ENCODE data around the gene EEIG2.

EEIG2 gene

DNA sequence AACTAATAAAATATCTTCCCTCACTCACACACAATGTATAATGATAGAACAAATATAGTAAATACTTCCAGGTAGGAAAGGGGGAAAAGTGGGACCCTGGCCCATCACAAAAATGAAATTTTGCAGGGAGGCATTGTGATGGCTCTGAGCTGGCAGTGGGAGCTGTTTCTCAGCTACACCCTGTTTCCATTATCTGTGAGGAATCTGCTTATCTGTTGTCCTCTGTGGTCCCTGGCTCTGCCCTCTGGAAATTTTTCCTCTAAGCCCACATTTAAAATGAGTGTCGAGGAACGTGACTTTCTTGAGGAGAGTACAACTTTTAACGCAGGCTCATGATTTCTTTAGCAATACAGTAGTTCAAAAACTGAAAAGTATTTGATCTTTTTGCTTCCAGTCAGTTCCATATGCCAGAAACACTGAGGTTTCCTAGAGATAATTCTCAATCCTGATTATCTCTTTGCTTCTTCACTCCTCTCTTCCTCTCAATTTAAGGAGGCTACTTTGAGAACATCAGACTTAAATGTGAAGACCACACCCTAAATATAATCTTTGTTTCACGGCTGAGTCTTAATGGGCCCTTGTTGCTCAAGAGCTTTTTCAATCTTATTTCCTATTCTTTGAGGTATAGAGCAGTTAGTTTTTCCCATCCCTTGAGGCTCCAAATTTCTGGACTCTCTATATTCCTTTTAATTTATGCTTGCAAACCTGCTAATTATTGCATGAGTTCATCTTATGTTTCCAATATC lies 5.0 kb upstream of the EEIG2 start:
- TF ChIP-seq POLR2A (IDR thresholded peaks at IDR 0.05; ENCODE audit: low read depth, low read length): no peak
- no peak for TF ChIP-seq TAF1 (IDR thresholded peaks at IDR 0.05; ENCODE audit: borderline replicate concordance, low read depth, low read length)
- TF ChIP-seq POLR2AphosphoS5 (IDR thresholded peaks at IDR 0.05; ENCODE audit: low read depth, low read length): no peak

DNA sequence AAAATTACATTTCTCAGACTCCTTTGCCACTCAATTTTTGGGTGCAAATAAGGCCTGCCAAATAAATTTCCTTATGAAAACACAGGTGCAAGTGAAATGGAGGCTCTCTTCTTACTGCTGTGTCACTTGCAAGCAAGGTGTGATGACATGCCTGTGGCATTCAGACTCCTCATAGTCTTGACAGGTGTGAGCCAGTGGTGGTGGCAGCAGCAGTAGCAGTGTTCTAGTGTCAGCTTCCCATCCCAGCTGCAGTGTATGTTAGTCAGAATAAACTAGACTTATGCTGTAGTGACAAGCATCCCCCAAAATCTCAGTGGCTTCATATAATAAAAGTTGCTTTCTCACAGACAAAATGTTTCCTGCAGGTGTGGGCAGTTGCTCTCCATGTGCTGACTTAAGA lies 3.8 kb upstream of the EEIG2 start:
- no peak for DNase-seq (ENCODE audit: insufficient read length)
- TF ChIP-seq POLR2A (IDR thresholded peaks at IDR 0.05; ENCODE audit: low read depth, low read length) (no peak), POLR2AphosphoS5 (IDR thresholded peaks at IDR 0.05; ENCODE audit: low read depth, low read length) (no peak), TAF1 (IDR thresholded peaks at IDR 0.05; ENCODE audit: borderline replicate concordance, low read depth, low read length) (no peak)
- FAIRE-seq: peak; percentile 33

More for the DNA sequence above, 5.0 kb upstream of the EEIG2 start:
- DNase-seq (ENCODE audit: insufficient read length) (no peak), FAIRE-seq (no peak)

DNA sequence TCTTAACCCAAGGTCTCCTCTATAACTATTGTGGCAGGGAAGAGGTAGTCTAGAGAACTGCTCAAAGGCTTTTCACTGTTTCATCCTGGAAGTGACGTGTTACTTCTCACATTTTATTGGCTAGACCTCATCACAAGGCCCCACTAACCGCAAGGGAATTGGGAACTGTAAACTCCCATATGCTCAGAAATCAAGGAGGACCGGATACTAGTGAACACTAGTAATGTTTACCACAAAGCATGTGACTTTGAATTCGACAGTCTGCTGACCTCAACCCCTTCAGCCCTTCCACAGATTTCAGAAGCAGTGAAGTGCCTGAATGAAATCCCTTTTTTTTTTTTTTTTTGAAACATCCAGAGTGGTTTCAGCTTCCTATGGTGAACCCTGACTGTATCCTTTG lies 3.4 kb upstream of the EEIG2 start:
- no peak for TF ChIP-seq POLR2AphosphoS5 (IDR thresholded peaks at IDR 0.05; ENCODE audit: low read depth, low read length)
- no peak for TF ChIP-seq POLR2A (IDR thresholded peaks at IDR 0.05; ENCODE audit: low read depth, low read length)
- TF ChIP-seq TAF1 (IDR thresholded peaks at IDR 0.05; ENCODE audit: borderline replicate concordance, low read depth, low read length): no peak
- DNase-seq (ENCODE audit: insufficient read length) (no peak), FAIRE-seq (no peak)

DNA sequence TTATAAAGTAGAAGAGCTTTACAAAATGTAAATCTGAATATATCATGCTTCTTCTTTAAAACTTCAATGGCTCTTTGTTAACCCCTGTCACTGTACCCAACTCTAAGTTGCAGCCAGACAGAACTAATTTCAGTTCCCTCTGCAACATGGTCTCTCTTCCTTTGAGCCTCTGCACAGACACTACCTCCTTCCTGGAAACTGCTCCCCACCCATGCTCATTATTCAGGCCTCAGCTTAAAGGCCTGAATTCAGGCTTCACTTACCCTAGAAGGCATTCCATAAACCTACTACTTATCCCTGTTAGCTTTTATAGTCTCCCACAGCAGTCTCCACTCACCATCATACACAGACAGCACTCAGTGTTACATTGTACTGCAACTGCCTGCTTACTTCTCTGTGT lies 2.6 kb upstream of the EEIG2 start:
- TF ChIP-seq POLR2A (IDR thresholded peaks at IDR 0.05; ENCODE audit: low read depth, low read length): no peak
- TF ChIP-seq TAF1 (IDR thresholded peaks at IDR 0.05; ENCODE audit: borderline replicate concordance, low read depth, low read length): no peak
- TF ChIP-seq POLR2AphosphoS5 (IDR thresholded peaks at IDR 0.05; ENCODE audit: low read depth, low read length): no peak
- FAIRE-seq (peak; percentile 81), DNase-seq (ENCODE audit: insufficient read length) (no peak)

DNA sequence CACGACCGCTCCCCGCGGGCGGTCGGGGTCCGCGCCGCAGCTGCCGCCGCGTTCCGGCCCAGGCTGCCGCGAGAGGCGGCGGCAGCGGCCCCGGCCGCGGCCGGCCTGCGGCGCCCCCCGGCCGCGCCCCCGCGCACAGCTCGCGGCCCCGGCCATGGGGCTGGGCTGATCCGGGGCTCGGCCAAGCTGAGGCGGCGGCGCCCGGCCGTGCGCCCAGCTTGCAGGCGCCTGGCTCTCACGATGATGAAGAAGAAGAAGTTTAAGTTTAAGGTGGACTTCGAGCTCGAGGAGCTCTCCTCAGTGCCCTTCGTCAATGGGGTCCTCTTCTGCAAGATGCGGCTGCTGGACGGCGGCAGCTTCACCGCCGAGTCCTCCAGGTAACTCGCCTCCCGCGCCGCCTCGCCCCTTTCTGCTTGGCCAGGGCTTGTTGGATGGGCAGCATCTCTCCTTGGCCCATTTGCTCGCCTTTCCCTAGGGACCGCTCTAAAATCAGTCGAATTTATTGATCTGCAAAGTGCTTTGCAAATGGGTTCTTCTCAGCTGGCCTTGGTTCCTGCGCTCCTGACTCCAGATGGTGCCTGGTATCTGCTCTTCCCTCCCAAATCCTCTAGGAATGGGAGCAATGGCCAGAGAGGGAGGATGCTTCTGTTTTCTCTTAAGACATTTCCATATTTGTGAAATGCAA lies 431 bp downstream of the EEIG2 start:
- TF ChIP-seq POLR2A (IDR thresholded peaks at IDR 0.05; ENCODE audit: low read depth, low read length): no peak
- no peak for TF ChIP-seq TAF1 (IDR thresholded peaks at IDR 0.05; ENCODE audit: borderline replicate concordance, low read depth, low read length)
- no peak for TF ChIP-seq POLR2AphosphoS5 (IDR thresholded peaks at IDR 0.05; ENCODE audit: low read depth, low read length)
- no peak for FAIRE-seq
- DNase-seq (ENCODE audit: insufficient read length): no peak

DNA sequence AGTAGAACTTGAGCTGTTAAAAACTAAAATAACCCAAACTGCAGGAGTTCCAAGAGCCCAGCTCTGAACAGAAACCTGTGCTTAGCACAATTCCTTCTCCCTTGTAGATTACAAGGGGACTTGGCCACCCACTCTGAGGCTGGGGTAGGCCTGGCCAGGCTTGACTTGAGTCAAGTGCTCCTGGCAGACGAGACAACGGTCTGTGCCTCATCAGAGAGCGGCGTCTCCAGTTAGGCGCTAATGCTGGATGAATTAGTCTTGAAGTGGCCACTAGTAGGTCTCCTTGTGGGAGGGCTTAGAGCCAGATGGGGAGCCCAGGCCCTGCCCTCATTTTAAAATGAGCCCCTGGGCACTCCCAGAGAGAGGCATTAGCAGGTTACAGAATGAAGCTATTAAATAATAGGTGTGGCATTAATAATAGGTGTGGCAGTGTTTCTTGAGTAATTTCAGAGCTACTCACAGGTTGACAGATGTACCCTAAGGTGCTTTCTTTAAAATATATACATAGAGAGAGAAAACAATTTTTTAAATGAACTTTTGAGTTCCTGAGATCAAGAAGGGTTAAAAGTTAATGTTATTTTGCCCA lies 1.1 kb downstream of the EEIG2 start:
- FAIRE-seq: peak; percentile 78
- TF ChIP-seq POLR2A (IDR thresholded peaks at IDR 0.05; ENCODE audit: low read depth, low read length) (peak; percentile 22; the same call in 1 of the 2 replicates), POLR2AphosphoS5 (IDR thresholded peaks at IDR 0.05; ENCODE audit: low read depth, low read length) (no peak), TAF1 (IDR thresholded peaks at IDR 0.05; ENCODE audit: borderline replicate concordance, low read depth, low read length) (no peak)

DNA sequence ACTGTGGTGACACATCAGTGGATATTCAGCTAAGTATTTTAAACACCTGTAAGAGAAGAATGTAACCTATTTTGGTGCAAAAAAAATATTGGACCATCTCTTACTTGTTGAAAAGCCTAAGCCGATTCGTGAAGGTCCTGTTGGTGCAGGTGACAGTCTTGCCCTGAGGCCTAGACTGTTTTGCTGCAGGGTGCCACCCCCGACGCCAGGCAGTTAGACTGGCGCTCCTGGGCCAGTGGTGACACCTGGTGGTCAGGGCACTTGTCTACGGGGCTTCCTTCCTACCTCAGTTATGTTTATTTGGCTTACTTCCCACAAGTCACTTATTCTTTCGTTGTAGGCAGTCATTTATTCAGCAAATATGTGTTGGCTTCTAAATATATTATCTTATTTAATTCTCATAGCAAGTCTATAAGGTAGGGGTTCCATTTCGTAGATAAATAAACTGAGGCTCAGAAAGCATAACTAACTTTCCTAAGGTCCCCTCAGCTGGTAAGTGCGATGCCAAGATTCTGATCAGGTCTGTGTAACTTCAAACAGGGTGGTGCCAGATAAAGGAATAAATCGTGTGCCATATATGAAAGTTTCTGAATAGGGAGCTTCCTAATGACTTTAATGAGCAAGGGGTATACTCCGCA lies 1.9 kb downstream of the EEIG2 start:
- FAIRE-seq (peak; percentile 92), DNase-seq (ENCODE audit: insufficient read length) (peak; percentile 38)
- no peak for TF ChIP-seq POLR2A (IDR thresholded peaks at IDR 0.05; ENCODE audit: low read depth, low read length)
- no peak for TF ChIP-seq POLR2AphosphoS5 (IDR thresholded peaks at IDR 0.05; ENCODE audit: low read depth, low read length)
- TF ChIP-seq TAF1 (IDR thresholded peaks at IDR 0.05; ENCODE audit: borderline replicate concordance, low read depth, low read length): no peak

More for the DNA sequence above, 1.1 kb downstream of the EEIG2 start:
- peak; percentile 30 for DNase-seq (ENCODE audit: insufficient read length)

DNA sequence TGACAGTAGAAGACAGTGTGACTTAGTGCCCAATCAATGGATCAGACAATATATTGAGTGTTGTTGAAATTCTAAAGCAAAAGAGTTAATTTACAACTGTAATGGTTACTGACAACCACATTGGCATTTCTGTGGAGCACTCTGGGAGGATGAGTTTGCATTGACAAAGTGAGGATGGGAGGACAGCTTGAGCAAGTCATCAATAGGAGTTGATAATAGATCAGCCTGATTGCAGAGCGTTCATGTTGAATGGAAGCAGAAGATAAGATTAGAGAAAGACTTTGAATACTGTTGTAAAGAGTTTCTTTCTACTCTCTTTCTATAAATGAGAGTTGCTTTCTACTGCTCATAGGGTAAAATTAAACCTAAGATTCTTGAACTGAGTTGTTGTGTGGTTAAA lies 3.9 kb downstream of the EEIG2 start:
- FAIRE-seq: no peak
- no peak for TF ChIP-seq TAF1 (IDR thresholded peaks at IDR 0.05; ENCODE audit: borderline replicate concordance, low read depth, low read length)
- TF ChIP-seq POLR2AphosphoS5 (IDR thresholded peaks at IDR 0.05; ENCODE audit: low read depth, low read length): no peak
- no peak for TF ChIP-seq POLR2A (IDR thresholded peaks at IDR 0.05; ENCODE audit: low read depth, low read length)
- no peak for DNase-seq (ENCODE audit: insufficient read length)

DNA sequence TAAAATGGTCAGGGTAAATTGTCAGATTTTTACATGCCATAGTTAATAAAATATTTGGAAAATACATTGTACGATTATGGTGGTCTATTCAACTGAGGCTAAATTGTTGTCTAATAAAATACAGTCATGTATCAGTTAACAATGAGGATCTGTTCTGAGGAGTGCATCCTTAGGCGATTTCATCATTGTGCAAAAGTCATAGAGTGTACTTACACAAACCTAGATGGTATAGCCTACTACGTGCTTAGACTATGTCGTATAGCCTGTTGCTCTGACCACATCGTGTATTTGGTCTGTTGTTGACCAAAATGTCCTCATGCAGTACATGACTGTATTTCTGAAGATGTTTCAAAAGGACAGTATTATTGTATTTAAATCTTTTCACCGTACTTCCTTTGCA lies 5.2 kb downstream of the EEIG2 start:
- DNase-seq (ENCODE audit: insufficient read length): no peak
- FAIRE-seq: no peak
- TF ChIP-seq POLR2AphosphoS5 (IDR thresholded peaks at IDR 0.05; ENCODE audit: low read depth, low read length) (no peak), POLR2A (IDR thresholded peaks at IDR 0.05; ENCODE audit: low read depth, low read length) (no peak), TAF1 (IDR thresholded peaks at IDR 0.05; ENCODE audit: borderline replicate concordance, low read depth, low read length) (no peak)

DNA sequence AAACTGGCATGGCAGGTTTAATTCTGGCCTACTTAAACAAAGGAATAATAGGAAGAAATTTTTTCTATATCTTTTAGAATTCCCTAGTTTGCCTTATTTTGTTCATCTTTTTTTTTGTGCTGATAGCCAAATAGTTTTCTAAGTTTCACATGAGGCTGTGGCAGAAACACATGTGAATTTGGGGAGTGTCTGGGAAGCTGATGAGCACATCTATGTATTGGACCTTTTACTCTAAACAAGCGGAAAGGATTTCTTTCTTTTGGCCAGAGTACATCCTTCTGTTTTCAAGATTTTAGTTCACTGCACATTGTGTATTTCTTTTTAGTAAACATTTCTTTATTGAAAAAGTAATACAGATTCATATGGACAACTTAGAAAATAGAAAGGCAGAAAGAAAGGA lies 5.6 kb downstream of the EEIG2 start:
- TF ChIP-seq TAF1 (IDR thresholded peaks at IDR 0.05; ENCODE audit: borderline replicate concordance, low read depth, low read length): no peak
- no peak for TF ChIP-seq POLR2AphosphoS5 (IDR thresholded peaks at IDR 0.05; ENCODE audit: low read depth, low read length)
- no peak for TF ChIP-seq POLR2A (IDR thresholded peaks at IDR 0.05; ENCODE audit: low read depth, low read length)
- FAIRE-seq (no peak), DNase-seq (ENCODE audit: insufficient read length) (no peak)

DNA sequence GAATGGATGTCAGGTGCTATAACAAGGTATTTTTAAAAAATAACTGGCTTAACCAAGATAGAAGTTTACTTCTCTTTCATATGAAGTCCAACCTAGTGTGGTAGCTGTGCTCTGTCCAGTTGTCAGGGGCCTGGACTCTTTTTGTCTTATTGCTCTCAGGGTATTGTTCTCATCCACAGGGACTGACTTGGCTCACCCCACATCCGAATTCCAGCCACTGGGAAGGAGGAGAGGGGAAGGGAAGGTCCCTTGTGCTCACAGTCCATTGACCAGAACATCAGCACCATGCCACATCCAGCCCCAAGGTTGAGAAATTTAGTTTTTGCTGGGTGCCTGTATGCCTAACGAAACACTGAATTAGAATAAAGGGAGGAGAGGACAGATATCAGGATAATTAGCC lies 8.7 kb downstream of the EEIG2 start:
- no peak for FAIRE-seq
- TF ChIP-seq POLR2AphosphoS5 (IDR thresholded peaks at IDR 0.05; ENCODE audit: low read depth, low read length): no peak
- no peak for TF ChIP-seq POLR2A (IDR thresholded peaks at IDR 0.05; ENCODE audit: low read depth, low read length)
- no peak for TF ChIP-seq TAF1 (IDR thresholded peaks at IDR 0.05; ENCODE audit: borderline replicate concordance, low read depth, low read length)
- DNase-seq (ENCODE audit: insufficient read length): no peak

All from GM12892 (cell line).